Esophagus squamous epithelium (tissue), 4 donors: Measurements from ENCODE around the gene TMEM184B.

Source experiments
- CTCF ChIP-seq, 6 experiments: fragments of 450-650 bp in 4 of 6; fragments of 200-600 bp in 2 of 6; sonication (generic) in 2 of 6; IDR thresholded peaks; one replicate each; pipeline ENCODE4 v1.5.1; 2016 to 2019; ENCODE audit warnings: antibody characterized with exemption in 6 of 6, mild to moderate bottlenecking in 4 of 6, moderate library complexity in 4 of 6
- POLR2A ChIP-seq, 4 donors: fragments of 450-650 bp; IDR thresholded peaks; one replicate each; pipeline ENCODE4 v1.6.1; 2017; ENCODE audit warnings: antibody characterized with exemption in 4 of 4, mild to moderate bottlenecking in 4 of 4, moderate library complexity in 3 of 4

- TF ChIP-seq CTCF (IDR thresholded peaks at IDR 0.05) = no peak
- no peak for TF ChIP-seq POLR2A (IDR thresholded peaks at IDR 0.05)
Measured at GRCh38 chr22:38255697-38256096, 17.1 kb downstream of the TMEM184B start.
